IMR-90 (cell line): Measurements from ENCODE around the gene PLA2G4C. TPM values are rescaled to one million over a fixed set of nuclear protein-coding genes. Genes with fewer than 3 reads are reported as not detected.

Experiments
- ATAC-seq: fragments of 200-7000 bp; cut with Tn5 transposase; 2 replicates; pipeline ENCODE4 v1.9.1; 2020; ENCODE audit warnings: low read depth, mild to moderate bottlenecking, moderate library complexity
- BruUV-seq: library from RNA; stranded (reverse); fragments of 400-500 nt; replicated peaks from 2 replicates; lab custom pipeline; 2021; lab: Mats Ljungman, UMichigan
- CTCF ChIA-PET: fragments of 300-600 bp; formaldehyde crosslinking; extraction: SDS; loops from one replicate; lab custom pipeline; 2021; ENCODE audit warnings: antibody characterized with exemption; lab: Yijun Ruan, JAX
- POLR2A ChIA-PET: fragments of 300-600 bp; sonication (Branson Sonifier 250); formaldehyde crosslinking; loops from one replicate; lab custom pipeline; 2022; ENCODE audit warnings: antibody characterized with exemption; ENCODE audit not compliant: unreplicated experiment; lab: Charles Lee
- DNase-seq: peaks from one replicate; pipeline ENCODE4 v3.0.0; 2013
- H2AFZ ChIP-seq: replicated peaks from 2 replicates; pipeline ENCODE3; 2013; ENCODE audit warnings: low read length, mild to moderate bottlenecking; ENCODE audit not compliant: poor library complexity
- H2AK5ac ChIP-seq: 2 replicates; pipeline ENCODE4 v1.6.1; 2013; ENCODE audit warnings: low read depth, low read length, inconsistent platforms
- H2AK9ac ChIP-seq: replicated peaks from 2 replicates; pipeline ENCODE3; 2013; ENCODE audit warnings: mild to moderate bottlenecking, low read depth, low read length, moderate library complexity; ENCODE audit not compliant: poor library complexity
- H2BK120ac ChIP-seq: 2 replicates; pipeline ENCODE4 v1.6.1; 2013; ENCODE audit warnings: low read depth, low read length, inconsistent platforms
- H2BK15ac ChIP-seq: 3 replicates; pipeline ENCODE4 v1.6.1; 2013; ENCODE audit warnings: low read depth, low read length, inconsistent platforms
- H2BK20ac ChIP-seq: 2 replicates; pipeline ENCODE4 v1.6.1; 2013; ENCODE audit warnings: low read depth, mild to moderate bottlenecking, inconsistent platforms, low read length, moderate library complexity
- H2BK5ac ChIP-seq: 2 replicates; pipeline ENCODE4 v1.6.1; 2013; ENCODE audit warnings: mild to moderate bottlenecking, low read depth, low read length, inconsistent platforms; ENCODE audit not compliant: poor library complexity, severe bottlenecking
- H3K14ac ChIP-seq: replicated peaks from 2 replicates; pipeline ENCODE4 v1.6.1; 2013; ENCODE audit warnings: low read depth, low read length, inconsistent platforms
- H3K18ac ChIP-seq: 2 replicates; pipeline ENCODE4 v1.6.1; 2013; ENCODE audit warnings: low read depth, low read length, control low read depth
- H3K23ac ChIP-seq: 2 replicates; pipeline ENCODE4 v1.6.1; 2013; ENCODE audit warnings: low read depth, low read length, inconsistent platforms
- H3K27ac ChIP-seq: 2 replicates; pipeline ENCODE4 v1.5.1; 2013; ENCODE audit warnings: mild to moderate bottlenecking, control low read depth, low read length; ENCODE audit not compliant: insufficient read depth
- H3K27me3 ChIP-seq: 2 replicates; pipeline ENCODE4 v1.6.1; 2013; ENCODE audit warnings: low read length; ENCODE audit not compliant: control insufficient read depth, insufficient read depth
- H3K36me3 ChIP-seq: 2 replicates; pipeline ENCODE4 v1.6.1; 2013; ENCODE audit warnings: low read length, mixed read lengths; ENCODE audit not compliant: control insufficient read depth, insufficient read depth
- H3K4ac ChIP-seq: 2 replicates; pipeline ENCODE4 v1.6.1; 2013; ENCODE audit warnings: low read depth, low read length, inconsistent platforms
- H3K4me1 ChIP-seq: 2 replicates; pipeline ENCODE4 v1.6.1; 2013; ENCODE audit warnings: low read length, mixed read lengths; ENCODE audit not compliant: control insufficient read depth, insufficient read depth
- H3K4me2 ChIP-seq: 2 replicates; pipeline ENCODE4 v1.6.1; 2013; ENCODE audit warnings: low read depth, mild to moderate bottlenecking, control low read depth, low read length, moderate library complexity
- H3K4me3 ChIP-seq: 2 replicates; pipeline ENCODE4 v1.5.1; 2013; ENCODE audit warnings: low read depth, mild to moderate bottlenecking, control low read depth, low read length, moderate library complexity; ENCODE audit not compliant: insufficient read depth
- H3K56ac ChIP-seq: 2 replicates; pipeline ENCODE4 v1.6.1; 2013; ENCODE audit warnings: low read length, inconsistent platforms; ENCODE audit not compliant: insufficient read depth; ENCODE audit errors: extremely low read depth
- H3K79me1 ChIP-seq, 2 experiments: 2 replicates each; pipeline ENCODE4 v1.6.1; 2013; ENCODE audit warnings: low read length in 2 of 2, inconsistent platforms in 1 of 2, low read depth in 1 of 2
- H3K9ac ChIP-seq: 2 replicates; pipeline ENCODE4 v1.6.1; 2013; ENCODE audit warnings: low read depth, low read length, control low read depth
- H3K9me1 ChIP-seq: 2 replicates; pipeline ENCODE4 v1.6.1; 2013; ENCODE audit warnings: low read length, inconsistent platforms; ENCODE audit not compliant: insufficient read depth
- H3K9me3 ChIP-seq: 2 replicates; pipeline ENCODE4 v1.6.1; 2013; ENCODE audit warnings: low read length; ENCODE audit not compliant: control insufficient read depth, insufficient read depth
- H4K20me1 ChIP-seq: 2 replicates; pipeline ENCODE4 v1.6.1; 2013; ENCODE audit warnings: low read length, inconsistent platforms; ENCODE audit not compliant: insufficient read depth
- H4K5ac ChIP-seq: 2 replicates; pipeline ENCODE4 v1.6.1; 2013; ENCODE audit warnings: mild to moderate bottlenecking, low read depth, low read length, control low read depth
- H4K8ac ChIP-seq, 2 experiments: 2 replicates each; pipeline ENCODE4 v1.6.1; 2013; ENCODE audit warnings: low read depth in 2 of 2, low read length in 2 of 2, control low read depth in 1 of 2, inconsistent platforms in 1 of 2
- H4K91ac ChIP-seq: 2 replicates; pipeline ENCODE4 v1.6.1; 2013; ENCODE audit warnings: low read depth, low read length, inconsistent platforms; ENCODE audit not compliant: insufficient read depth
- BHLHE40 ChIP-seq: fragments of 150-350 bp; IDR thresholded peaks from 2 replicates; pipeline ENCODE4 v1.6.1; 2016; ENCODE audit warnings: mild to moderate bottlenecking, low read depth, low read length
- CEBPB ChIP-seq: IDR thresholded peaks from 2 replicates; pipeline ENCODE4 v1.6.1; 2012; ENCODE audit warnings: low read depth, low read length, improper control_type of control experiment
- CHD1 ChIP-seq: IDR thresholded peaks from 2 replicates; pipeline ENCODE4 v1.6.1; 2012; ENCODE audit warnings: low read depth, low read length, improper control_type of control experiment
- ELK1 ChIP-seq: fragments of 150-350 bp; IDR thresholded peaks from 2 replicates; pipeline ENCODE4 v1.6.1; 2016; ENCODE audit warnings: low read depth, mild to moderate bottlenecking, low read length, moderate library complexity, borderline replicate concordance
- FOS ChIP-seq: fragments of 150-350 bp; IDR thresholded peaks from 2 replicates; pipeline ENCODE4 v1.6.1; 2016; ENCODE audit warnings: low read depth, low read length
- MAFK ChIP-seq: IDR thresholded peaks from 2 replicates; pipeline ENCODE4 v1.6.1; 2012; ENCODE audit warnings: low read depth, low read length, improper control_type of control experiment
- MXI1 ChIP-seq: IDR thresholded peaks from 2 replicates; pipeline ENCODE4 v1.6.1; 2012; ENCODE audit warnings: low read depth, mild to moderate bottlenecking, low read length, moderate library complexity, borderline replicate concordance
- POLR2A ChIP-seq: IDR thresholded peaks from 2 replicates; pipeline ENCODE4 v1.6.1; 2012; ENCODE audit warnings: mild to moderate bottlenecking, low read depth, low read length
- RAD21 ChIP-seq: IDR thresholded peaks from 2 replicates; pipeline ENCODE4 v1.6.1; 2012; ENCODE audit warnings: low read length, improper control_type of control experiment
- RCOR1 ChIP-seq: IDR thresholded peaks from 2 replicates; pipeline ENCODE4 v1.6.1; 2012; ENCODE audit warnings: mild to moderate bottlenecking, low read length, improper control_type of control experiment; ENCODE audit not compliant: insufficient replicate concordance
- RFX5 ChIP-seq: IDR thresholded peaks from 2 replicates; pipeline ENCODE4 v1.8.0; 2012; ENCODE audit warnings: low read depth, mild to moderate bottlenecking, low read length, moderate library complexity
- SMC3 ChIP-seq: fragments of 150-350 bp; IDR thresholded peaks from 2 replicates; pipeline ENCODE4 v1.6.1; 2016; ENCODE audit warnings: low read depth, mild to moderate bottlenecking, antibody characterized with exemption, low read length, moderate library complexity
- USF2 ChIP-seq: fragments of 150-350 bp; IDR thresholded peaks from 2 replicates; pipeline ENCODE4 v1.6.1; 2017; ENCODE audit warnings: mild to moderate bottlenecking, antibody characterized with exemption, low read length, low read depth
- WGBS, 2 experiments: methylation state at CpG; one replicate each; pipeline versions ENCODE4 v1.1.5 to v1.1.7; 2013; ENCODE audit warnings: missing lambda C conversion rate in 2 of 2; ENCODE audit not compliant: insufficient read length in 1 of 2; ENCODE audit errors: extremely low coverage in 2 of 2; 5-methylcytosine and 5-hydroxymethylcytosine counted together
- dilution Hi-C: fragments of 300-500 bp; cut with HindIII; formaldehyde crosslinking; loops from one replicate; pipeline ENCODE4 v1.14.3; 2018; ENCODE audit warnings: low sequenced_read_pairs; ENCODE audit not compliant: unreplicated experiment
- in situ Hi-C: fragments of 300-500 bp; cut with MboI; formaldehyde crosslinking; loops from 3 replicates; pipeline ENCODE4 v1.14.3; 2019; ENCODE audit warnings: low sequenced_read_pairs, inconsistent platforms, mixed read lengths
- intact Hi-C: fragments of 100-400 bp; cut with micrococcal nuclease; formaldehyde crosslinking; loops from 2 replicates; pipeline ENCODE4 v1.10.0; 2022
- polyA plus RNA-seq, 3 experiments: library from polyadenylated mRNA; depleted of rRNA; stranded (reverse); fragments of >200 nt; gene quantifications; 2 replicates each; pipeline ENCODE4 v1.2.3, GENCODE V29; 2012; ENCODE audit warnings: low replicate concordance in 1 of 3
- total RNA-seq: library from RNA; depleted of rRNA; stranded (reverse); fragments of >200 nt; gene quantifications from 2 replicates; pipeline ENCODE4 v1.2.3, GENCODE V29; 2012
- TF ChIP-seq, protein P1 (sequence below): conservative IDR thresholded peaks from 2 replicates; pipeline ENCODE4 v1.5.1; 2012; ENCODE audit warnings: mild to moderate bottlenecking, low read depth, low read length, improper control_type of control experiment

The PLA2G4C gene
- total and polyA plus RNA-seq, 2 of the 4 experiments (the other 2 are of a cell fraction): 4.3 to 5.7 TPM

DNA sequence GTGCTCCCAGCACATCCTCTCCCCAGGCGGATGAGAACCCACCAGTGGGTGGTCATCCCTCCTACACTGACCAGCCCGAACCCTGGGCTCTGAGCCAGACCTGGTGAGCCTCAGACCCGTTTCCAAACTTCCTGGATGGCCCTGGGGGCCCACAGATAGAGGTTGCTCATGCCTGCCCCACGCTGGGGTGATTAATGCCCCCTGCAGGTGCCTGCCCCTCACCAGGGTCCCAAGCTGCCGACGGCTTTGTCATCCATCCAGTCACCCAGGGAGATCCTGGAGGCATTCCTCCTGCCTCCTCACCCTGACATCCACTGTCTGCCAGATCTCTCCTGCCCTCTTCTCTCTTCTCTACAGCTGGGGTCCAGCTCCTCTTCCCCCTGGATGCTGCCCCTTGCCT lies 28.4 kb upstream of the PLA2G4C start:
- H3K4ac ChIP-seq: no peak overlapping the region
- ChIA-PET POLR2A (no interaction called here), CTCF (no interaction called here)
- WGBS, 2 experiments: 87% methylated on average over 3 of the region's 6 CpGs; no CpG with 5 or more reads in 1 of the 2 experiments
- no peak overlapping the region for H2AFZ ChIP-seq
- no peaks in the 10 kb centered on the region for H3K9me1 ChIP-seq
- no peaks in the 10 kb centered on the region for H3K79me1 ChIP-seq
- no peak overlapping the region for H4K5ac ChIP-seq
- H3K4me3 ChIP-seq: no peak overlapping the region
- no peak overlapping the region for H3K27ac ChIP-seq
- ATAC-seq: no peak
- H3K4me2 ChIP-seq: no peak overlapping the region
- no peaks in the 10 kb centered on the region for H3K9me3 ChIP-seq
- no peak overlapping the region for H4K91ac ChIP-seq
- in situ Hi-C loops: no loop called here
- no peak overlapping the region for H2BK5ac ChIP-seq
- BruUV-seq: no TSS peak
- no peak for DNase-seq
- dilution Hi-C loops: no loop called here
- H2BK120ac ChIP-seq: no peak overlapping the region
- H3K9ac ChIP-seq: no peak overlapping the region
- no peaks in the 10 kb centered on the region for H3K4me1 ChIP-seq
- H2BK20ac ChIP-seq: no peak overlapping the region
- no peak overlapping the region for H2AK5ac ChIP-seq
- H4K20me1 ChIP-seq: no peaks in the 10 kb centered on the region; the same call in none of the 2 replicates
- H2BK15ac ChIP-seq: no peak overlapping the region
- intact Hi-C loops: no loop called here
- H4K8ac ChIP-seq: no peak overlapping the region
- no peak overlapping the region for H3K56ac ChIP-seq
- TF ChIP-seq BHLHE40 (no peak), RAD21 (no peak), RCOR1 (no peak), CEBPB (no peak), SMC3 (no peak), MXI1 (no peak), RFX5 (no peak), ELK1 (no peak), MAFK (no peak), FOS (no peak), POLR2A (no peak), USF2 (no peak), CHD1 (no peak)
- TF ChIP-seq, protein P1, sequence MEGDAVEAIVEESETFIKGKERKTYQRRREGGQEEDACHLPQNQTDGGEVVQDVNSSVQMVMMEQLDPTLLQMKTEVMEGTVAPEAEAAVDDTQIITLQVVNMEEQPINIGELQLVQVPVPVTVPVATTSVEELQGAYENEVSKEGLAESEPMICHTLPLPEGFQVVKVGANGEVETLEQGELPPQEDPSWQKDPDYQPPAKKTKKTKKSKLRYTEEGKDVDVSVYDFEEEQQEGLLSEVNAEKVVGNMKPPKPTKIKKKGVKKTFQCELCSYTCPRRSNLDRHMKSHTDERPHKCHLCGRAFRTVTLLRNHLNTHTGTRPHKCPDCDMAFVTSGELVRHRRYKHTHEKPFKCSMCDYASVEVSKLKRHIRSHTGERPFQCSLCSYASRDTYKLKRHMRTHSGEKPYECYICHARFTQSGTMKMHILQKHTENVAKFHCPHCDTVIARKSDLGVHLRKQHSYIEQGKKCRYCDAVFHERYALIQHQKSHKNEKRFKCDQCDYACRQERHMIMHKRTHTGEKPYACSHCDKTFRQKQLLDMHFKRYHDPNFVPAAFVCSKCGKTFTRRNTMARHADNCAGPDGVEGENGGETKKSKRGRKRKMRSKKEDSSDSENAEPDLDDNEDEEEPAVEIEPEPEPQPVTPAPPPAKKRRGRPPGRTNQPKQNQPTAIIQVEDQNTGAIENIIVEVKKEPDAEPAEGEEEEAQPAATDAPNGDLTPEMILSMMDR: no peak
- H3K14ac ChIP-seq: no peak overlapping the region
- peaks cover 5% of the 10 kb centered on the region for H3K36me3 ChIP-seq
- no peaks in the 10 kb centered on the region for H3K27me3 ChIP-seq
- H3K18ac ChIP-seq: no peak overlapping the region
- H2AK9ac ChIP-seq: no peak overlapping the region
- H3K23ac ChIP-seq: no peak overlapping the region
